Lung microvascular endothelial cell (primary cell): ENCODE measurements around the gene PTTG1IP. TPM values are rescaled to one million over a fixed set of nuclear protein-coding genes. Genes with fewer than 3 reads are reported as not detected.
A peak's percentile ranks its signal among the peaks of the same experiment; 100 is the strongest.
"Not testable (repeated sequence)": the region's sequence is repeated elsewhere in the genome, so short reads cannot be mapped to it uniquely, and the experiment has no call there.

Experiments used
- DNase-seq, 2 donors: peaks; one replicate each; pipeline versions ENCODE4 v3.0.0 to v3.0.0-alpha.2; 2010; ENCODE audit warnings: low read depth in 2 of 2
- total RNA-seq: library from RNA; depleted of rRNA; stranded (reverse); fragments of >200 nt; gene quantifications from 2 replicates; pipeline ENCODE4 v1.2.1, GENCODE V29; 2014

The PTTG1IP gene
- total RNA-seq, 1 donor from 2014 or later: 379 TPM

DNA sequence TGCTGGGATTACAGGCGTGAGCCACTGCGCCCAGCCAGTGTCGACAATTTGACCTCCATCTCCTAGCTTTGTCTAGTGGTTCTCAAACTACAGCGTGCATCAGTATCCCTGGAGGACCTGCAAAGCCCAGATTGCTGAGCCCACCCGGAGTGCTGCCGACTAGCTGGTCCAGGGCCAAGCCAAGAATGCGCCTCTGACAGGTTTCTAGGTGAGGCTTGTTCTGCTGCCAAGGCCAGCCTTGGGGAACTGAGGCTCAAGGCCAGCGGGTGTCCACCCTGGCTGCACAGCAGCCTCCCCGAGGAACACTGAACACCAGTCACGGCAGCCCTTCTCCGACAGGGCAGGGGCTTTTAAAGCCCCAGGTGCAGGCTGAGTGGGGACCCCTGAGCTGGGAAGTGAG lies 9.8 kb upstream of the PTTG1IP start:
- DNase-seq: no peak

DNA sequence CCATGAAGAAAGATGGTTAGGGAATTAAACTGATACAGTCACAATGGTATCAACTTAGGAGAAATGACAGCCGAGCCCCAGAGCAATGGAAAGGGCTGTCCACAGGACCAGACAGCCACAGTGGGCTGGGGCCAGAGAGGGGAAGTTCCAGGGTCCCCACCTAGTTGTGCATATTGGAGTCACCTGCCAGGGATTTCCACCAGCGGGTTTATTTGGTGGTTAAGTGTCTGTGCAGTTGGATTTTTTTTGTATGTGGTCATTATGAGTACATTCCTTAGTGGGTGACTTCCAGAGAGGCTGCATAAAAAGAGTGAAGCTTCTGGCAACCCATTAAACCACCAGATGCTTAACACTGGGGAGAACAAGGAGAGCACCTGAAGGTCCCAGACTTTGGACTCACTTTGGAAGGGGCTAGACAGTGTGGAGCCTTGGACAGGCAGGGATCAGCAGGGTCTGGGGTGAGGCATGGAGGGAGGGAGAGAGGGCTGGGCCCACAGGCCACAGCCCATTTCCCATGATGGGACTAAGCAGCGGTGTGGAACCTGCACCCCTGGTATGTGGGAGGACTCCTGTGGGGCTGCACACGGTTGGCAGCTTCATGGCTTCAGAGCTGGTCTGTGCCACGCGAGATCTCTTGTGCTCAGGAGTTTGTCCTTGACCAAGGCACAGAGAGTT lies 7.8 kb upstream of the PTTG1IP start:
- DNase-seq: no peak

DNA sequence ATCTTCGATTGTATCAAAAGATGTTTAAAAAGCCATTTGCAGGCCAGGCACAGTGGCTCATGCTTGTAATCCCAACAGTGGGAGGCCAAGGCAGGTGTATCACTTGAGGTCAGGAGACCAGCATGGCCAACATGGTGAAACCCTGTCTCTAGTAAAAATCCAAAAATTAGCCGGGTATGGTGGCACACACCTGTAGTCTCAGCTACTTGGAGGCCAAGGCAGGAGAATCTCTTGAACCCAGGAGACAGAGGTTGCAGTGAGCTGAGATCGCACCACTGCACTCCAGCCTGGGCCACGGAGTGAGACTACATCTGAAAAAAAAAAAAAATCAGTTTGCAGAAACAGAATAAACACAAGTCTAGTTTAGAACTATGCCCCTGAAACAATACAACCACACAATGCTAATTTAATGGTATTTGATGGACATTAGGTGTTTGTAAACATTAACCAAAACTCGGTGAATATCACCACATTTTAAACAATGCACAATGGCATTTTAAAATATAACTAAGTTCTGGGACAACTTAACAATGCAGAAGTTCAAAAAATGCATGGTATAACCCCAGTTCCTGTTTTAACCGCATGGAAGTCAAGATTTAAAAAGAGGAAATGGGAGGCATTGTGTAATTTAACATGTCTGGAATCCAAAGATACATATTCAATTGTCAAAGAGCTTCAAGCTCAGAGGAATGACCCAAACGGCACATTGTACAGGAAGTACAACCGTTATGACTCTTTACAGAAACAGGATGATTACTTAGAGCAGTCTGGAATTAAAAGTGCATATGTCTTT lies 7.1 kb upstream of the PTTG1IP start:
- DNase-seq: peak; percentile 72 to 95

- DNase-seq: not testable (repeated sequence)
Measured at GRCh38 chr21:44879238-44879637, 5.7 kb upstream of the PTTG1IP start.

- DNase-seq: peak; percentile 52 to 82
Measured at GRCh38 chr21:44878053-44878982, 4.8 kb upstream of the PTTG1IP start.

GRCh38 chr21:44876849-44877575 lies 3.5 kb upstream of the PTTG1IP start:
- DNase-seq: no peak

- peak; percentile 37 to 72 for DNase-seq
Measured at GRCh38 chr21:44875316-44875700, 1.8 kb upstream of the PTTG1IP start.

DNA sequence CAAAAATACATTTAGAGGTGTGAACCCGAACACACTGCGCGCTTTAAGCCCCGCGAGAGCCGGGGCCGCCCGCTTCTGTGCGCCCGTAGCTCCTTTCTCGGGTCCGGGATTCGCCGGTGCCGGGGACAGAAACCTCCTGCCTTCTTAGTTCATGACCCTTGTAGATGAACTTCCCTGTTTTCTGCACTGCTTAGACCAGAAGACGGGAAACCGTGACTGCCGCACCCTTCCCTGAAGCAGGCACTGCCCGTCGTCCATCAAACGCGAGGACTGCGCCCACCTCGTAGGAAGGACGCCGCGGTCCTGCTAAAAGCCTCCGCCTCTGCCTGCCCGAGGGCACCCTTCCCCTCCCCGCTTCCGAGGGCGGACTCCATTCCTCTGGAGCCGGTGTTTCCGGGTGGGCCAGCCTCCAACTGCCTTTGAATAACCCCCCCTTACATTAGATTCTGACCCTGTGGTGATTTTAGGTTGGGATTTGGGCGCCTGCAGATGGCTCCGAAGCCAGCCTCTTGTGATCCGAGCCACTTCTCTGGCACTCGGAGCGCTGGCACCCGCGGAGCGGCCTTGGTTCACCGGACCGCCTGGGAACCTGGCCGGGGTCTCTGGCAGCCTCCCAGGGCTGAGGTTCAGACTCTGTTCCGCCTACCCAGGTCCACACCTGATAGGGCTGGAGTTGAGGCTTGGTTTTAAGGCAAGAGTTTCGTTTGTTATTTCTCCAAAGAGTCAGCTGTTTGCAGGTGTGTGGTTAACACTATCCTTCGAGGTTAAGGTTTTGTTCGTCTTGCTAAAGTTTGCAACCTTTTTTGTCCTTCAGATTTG lies 1.2 kb upstream of the PTTG1IP start:
- DNase-seq: peak; percentile 57 to 65

DNA sequence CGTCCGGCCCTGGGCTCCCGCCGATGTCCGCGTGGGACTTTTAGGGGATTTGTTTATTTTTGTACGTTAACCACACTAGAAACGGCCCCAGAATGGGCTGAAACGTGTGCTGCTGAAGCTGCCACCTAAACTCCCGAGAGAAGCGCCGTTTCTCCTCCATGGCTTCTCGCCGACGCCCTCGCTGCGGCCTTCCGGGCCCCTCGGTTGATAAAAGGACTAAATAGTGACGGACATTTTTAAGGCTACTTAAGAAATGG lies 678 bp upstream of the PTTG1IP start:
- no peak for DNase-seq

GRCh38 chr21:44872649-44873355 lies 688 bp downstream of the PTTG1IP start:
- peak in 1 of 2 donors; percentile 64 for DNase-seq

- DNase-seq: peak in 1 of 2 donors; percentile 67
Measured at GRCh38 chr21:44872323-44872648, 1.2 kb downstream of the PTTG1IP start.

DNA sequence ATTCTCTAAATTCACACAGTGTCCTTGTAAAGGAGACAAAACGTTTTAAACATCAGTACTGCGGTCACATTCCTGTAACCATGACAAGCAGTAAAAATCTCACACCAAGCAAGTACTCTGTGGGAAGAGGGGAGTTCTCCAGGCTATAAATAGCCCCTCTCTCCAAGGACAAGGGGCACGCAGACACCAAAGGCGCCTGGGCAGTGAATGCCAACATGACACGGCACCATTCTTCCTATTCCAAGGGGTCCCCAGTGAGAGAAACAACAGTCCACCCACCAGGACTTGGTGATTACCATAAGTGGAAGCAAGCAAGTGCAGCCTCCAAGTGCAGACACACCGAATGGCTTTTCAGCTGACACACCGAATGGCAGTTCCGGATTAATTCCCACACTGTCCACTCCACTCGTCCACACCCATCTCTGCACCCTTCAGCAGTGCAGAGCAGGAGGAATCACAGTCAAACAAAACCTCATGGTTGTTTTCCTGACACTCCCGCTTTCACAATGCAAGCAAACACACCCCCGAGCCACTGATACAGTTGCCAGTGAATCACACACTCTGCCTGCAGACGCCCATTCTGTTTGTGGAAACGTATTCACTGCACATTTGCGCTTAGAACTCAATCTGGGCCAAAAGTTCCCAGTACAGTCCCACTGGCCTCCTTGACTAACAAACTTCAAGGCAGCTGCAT lies 1.8 kb downstream of the PTTG1IP start:
- peak; percentile 70 to 77 for DNase-seq

DNA sequence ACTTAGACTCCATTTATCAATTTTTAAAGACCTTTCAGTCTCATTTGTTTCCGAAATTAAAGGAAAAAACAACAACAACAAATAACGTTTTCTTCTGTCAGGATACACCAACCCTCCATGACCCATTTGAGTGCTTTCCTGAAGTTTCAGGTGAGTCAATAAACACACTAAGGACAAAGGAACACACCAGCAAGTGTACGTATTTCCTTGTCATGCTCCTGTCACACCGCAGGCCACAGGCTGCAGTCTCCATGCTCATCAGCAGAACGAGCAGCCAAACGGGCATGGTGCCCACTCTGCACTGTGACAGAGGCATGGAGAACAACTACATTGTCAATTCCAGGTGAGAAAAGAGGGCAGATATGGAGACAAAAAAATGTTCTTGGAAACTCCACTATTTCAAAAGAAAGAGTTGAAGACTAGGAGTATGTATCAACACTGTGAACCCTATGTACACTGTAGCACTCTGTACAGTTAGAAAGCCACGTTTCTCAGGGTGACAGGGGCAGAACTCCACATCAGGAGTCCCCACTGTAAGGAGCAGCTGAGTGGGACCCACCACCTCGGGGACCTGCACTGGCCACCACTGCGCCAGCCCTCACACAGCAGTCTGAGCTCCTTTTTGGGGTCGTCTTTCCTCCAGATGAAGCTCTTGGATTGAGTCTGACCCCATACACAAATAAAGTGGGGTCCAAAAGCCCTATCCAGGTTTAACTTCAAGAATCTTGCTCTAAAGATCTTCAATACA lies 2.6 kb downstream of the PTTG1IP start:
- DNase-seq: peak; percentile 40 to 69

- DNase-seq: peak; percentile 85 to 95
Measured at GRCh38 chr21:44869781-44870747, 3.4 kb downstream of the PTTG1IP start.

DNA sequence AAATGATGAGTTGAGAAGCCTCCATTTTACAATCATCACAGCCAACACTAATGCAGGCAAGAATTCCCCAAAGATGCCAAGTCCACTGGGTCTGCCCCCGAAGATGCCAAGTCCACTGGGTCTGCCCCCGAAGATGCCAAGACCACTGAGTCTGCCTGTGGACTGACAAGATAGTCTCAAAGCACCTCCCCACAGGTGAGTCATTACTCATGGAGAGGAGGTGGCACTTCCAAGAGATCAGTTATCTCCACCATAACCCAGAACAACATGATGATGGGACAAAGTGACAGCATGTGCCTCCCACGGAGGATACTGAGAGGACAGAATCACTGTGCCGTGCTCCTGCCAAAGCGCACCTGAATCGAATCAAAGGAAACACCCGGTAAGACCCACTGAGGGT lies 4.8 kb downstream of the PTTG1IP start:
- no peak for DNase-seq

DNA sequence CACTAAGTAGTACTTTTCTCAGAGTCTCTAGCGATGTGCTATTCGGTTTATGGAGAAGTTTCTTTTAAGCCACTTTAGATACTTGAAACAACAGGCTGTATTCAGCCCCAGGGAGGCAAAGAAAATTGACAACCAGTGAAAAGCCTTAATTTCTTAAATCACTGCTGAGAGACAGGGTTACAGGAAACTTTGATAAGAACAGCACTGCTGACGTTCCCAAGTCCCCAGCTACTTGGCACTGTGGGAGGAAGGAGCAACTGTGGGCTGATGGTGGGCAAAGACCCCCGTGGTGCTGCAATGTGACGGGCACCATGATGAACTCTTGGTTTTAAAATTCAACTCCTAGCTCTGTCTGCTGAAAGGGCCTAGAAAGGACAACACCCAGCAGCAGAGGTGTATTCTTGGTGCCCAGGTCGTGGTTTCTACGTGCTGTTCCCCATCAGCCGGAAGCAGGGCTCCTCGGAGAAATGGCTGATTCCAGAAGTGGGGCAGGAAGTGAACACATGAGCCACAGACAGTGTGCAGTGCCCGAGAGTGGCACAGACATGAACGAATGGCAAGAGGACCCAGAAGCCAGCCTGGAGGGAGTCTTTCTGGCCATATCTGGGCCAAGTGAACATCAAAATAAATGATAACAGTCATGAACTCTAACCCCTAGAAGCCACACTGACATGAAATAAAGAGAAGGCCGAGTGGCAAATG lies 5.3 kb downstream of the PTTG1IP start:
- DNase-seq: peak in 1 of 2 donors; percentile 42

GRCh38 chr21:44867464-44867863 lies 6.0 kb downstream of the PTTG1IP start:
- no peak for DNase-seq
